HG03442 (cell line): Measurements from ENCODE around the gene UBAC2.

Experiments used
- ATAC-seq: cut with Tn5 transposase; IDR thresholded peaks from one replicate; pipeline ENCODE4 v1.9.1; 2021; ENCODE audit warnings: mild to moderate bottlenecking, moderate library complexity; ENCODE audit not compliant: unreplicated experiment

The UBAC2 gene

DNA sequence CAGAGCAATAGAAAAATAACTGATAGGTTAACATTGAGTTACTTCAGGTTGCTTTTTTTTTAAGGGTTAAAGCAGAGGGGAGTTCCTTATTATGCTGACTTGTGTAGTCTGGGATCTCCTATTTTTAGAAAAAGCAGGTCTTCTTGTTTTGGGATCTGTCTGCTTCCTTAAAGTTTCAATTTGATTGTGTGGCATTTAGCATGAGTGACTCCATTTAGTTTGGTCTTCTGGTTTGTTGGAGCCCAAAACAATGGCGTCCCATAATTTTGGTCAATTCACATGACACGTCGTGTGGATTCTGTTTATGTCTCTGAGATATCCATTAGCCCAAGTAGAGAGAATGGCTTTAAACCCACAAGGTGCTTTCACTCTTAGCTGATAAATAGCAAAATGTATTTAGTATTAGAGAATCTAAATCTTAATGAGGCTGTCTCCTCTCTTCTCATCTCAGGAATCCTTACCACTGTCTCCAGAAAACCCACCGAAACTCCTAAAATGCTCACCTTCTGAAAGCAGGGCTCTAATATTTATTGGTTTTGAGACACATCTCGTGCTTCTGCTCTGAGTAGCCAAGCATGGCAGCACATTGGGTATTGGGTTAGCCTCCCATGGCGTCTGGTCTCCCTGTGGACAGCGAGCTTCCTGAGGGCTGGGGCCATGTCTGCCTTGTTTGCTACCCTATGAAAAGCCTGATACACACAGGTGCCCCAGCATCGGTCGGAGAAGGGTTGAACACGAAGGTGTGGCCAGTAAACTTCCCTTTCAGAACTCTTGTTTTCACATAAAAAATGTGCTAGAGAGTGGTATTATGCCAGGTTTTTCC lies 173.7 kb downstream of the UBAC2 start:
- ATAC-seq: peak; percentile 37

DNA sequence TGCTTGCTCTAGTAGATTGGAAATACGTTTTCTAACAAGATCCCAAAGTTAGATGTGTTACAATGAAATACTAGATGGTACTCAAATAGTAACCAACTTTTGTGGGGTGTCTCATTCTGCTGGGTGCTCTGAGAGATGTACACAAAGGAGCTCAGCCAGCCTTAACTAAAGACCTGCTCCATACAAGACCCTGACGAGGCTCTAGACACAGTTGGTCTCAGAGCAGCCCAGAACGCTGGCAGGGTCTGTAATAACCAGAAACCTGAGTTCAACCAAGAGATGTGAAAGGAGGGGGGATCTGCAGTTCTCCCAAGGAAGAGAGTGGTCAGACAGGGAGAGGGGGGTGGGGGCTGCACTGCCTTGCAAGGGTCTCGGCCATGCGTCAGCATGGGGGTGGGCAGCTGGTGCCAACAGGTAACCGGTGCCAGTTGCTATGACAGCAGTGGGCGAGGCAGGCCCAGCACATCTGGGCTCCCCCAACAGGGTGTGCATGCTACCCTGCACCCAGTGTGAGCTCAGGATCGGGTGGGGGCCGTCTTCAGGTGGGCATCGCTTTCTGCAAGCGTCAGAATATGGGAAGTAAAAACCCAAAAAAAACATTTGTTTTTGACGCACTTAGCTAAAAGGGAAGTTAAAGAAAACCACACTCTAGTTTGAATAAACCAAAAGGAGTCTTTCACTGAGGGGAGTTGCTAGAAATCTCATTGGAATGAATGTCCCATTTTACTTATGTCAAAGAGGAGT lies 174.5 kb downstream of the UBAC2 start:
- ATAC-seq: peak; percentile 42

DNA sequence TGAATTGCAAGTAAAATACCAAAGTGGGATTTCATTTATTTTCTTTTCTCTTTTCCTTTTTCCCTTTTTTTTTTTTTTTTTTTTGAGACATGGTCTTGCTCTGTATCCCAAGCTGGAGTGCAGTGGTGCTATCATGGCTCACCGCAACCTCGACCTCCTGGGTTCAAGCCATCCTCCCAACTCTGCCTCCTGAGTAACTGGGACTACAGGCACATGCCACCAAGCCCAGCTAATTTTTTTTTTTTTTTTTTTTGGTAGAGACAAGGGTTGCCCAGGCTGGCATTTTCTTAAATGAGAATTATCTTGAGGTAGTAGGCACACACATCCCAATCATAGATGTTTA lies 175.1 kb downstream of the UBAC2 start:
- no peak for ATAC-seq

DNA sequence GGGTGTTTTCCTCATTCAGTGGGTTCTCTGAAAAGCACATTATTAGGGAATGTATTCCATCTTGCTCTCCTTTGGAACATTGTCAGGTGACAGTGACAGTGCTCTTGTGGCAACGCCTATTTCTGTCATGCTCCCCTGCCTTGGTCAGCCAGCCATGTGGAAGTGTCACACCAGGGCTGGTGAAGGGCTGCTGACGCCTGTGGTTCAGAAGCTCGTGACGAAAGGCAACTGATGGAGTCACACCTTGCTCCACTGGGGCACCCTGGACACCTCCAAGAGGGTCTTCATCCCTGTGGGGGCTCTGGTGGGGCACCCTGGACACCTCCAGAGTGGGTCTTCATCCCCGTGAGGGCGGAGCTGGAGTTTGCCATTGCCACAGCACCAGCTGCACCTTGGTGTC lies 175.5 kb downstream of the UBAC2 start:
- ATAC-seq: peak; percentile 56

DNA sequence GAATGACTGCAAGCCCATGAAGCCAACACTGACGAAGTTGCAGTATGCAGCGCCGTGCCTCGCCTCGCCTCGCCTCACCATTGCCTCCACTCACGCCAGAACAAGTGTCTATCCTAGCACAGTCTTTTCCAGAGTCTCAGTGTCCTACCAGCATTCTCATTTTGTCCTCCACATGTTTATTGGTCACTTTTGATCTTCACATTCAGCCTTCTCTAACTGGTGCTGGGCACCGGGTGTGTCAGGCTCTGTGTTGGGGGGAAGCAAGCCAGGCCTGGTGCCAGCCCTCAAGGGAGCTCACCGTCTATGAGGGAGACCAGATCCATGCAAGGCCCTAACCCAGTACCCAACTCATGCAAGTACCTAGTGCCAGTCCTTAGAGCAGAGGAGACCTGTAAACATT lies 176.3 kb downstream of the UBAC2 start:
- ATAC-seq: no peak

DNA sequence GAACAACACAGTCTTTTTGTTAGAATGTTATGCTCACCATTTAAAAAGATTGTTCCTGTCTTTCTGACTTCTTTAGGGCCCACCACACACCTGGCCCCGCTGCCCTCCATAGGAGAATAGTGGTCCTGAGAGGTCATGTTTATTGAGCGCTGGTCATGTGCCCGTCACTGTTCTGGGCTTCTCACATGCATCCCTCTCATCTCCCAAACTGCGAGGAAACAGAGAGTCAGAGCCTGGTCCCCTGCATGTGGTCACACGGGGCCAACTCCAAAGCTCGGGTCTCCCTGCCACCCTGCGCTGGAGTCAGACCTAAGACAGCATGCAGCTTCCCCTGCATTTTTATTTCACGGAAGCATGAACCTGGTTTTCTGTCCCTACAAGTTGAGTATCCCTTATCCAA lies 177.0 kb downstream of the UBAC2 start:
- no peak for ATAC-seq

DNA sequence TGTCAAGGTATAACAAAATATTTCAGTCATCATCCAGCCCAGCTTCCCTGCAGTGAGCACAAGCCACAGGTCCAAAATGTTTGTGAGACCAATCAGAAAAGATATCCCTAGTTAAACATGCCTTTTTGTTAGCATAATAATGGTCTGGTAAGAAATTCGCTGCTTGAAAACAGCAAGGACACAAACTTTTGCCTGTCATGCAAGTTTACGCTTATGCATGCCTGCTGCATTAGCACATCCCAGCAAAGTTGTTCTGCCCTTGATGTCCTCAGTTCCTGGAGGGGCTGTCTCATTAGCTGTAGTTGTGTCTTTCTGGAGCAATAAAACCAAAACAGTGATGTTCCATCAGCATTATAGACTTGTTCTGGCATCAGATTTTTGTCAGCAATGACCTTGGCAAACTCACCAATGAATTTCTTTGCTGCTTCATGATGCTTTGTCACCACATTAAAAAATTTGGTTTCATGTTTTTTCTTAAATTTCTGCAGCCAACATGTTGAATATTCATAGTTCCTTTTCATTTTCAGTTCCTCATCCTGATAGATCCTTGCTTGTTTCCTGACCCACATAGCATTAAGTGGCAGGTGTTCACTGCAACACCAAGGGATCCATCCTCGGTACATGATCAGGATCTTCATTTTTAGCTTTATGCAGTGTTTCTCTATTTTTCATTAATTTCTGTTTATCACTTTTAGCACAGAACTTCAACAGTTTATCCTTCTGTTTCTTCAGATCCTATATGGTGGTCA lies 178.5 kb downstream of the UBAC2 start:
- no peak for ATAC-seq

DNA sequence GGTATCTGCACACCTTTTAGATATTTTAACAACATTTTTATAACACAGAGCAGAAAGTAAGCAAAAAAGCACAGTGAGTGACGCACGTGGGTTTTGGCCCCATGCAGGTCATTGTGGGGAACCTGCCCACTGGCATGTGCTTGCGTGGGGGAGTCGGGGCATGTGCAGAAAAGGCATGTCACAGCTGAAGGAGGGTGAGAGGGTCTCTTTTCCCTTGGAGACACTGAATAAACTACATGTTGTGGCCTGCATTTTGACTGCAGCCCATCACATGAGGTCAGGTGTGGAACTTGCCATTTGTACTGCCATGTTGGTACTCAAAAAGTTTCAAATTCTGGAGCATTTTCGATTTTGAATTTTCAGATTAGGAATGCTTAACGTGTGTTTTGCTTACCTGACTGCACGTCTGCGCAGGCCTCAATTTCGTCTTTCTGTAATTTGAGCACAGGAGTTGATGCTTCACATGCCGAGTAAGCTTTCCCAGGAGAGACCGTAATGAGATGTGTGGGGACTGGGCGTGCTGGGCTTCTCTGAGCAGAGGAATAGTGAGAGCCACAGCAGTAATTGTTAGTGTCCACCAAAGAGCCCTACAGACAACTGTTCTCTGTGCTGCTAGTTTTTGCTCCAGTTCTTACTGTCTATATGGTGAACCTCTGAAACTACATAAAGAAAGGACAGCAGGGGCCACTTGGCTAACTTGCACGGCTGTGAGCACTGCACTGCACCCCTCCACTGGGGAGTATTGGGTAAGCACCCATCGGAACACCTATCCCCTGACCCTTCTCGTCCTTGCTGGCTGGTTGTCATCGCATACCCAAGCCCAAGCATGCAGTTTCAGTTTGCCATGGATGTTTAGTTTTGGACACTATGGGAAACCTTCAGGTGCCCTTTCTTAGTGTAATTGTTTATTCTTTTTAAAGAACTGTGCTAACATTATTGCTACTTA lies 179.5 kb downstream of the UBAC2 start:
- ATAC-seq: no peak

DNA sequence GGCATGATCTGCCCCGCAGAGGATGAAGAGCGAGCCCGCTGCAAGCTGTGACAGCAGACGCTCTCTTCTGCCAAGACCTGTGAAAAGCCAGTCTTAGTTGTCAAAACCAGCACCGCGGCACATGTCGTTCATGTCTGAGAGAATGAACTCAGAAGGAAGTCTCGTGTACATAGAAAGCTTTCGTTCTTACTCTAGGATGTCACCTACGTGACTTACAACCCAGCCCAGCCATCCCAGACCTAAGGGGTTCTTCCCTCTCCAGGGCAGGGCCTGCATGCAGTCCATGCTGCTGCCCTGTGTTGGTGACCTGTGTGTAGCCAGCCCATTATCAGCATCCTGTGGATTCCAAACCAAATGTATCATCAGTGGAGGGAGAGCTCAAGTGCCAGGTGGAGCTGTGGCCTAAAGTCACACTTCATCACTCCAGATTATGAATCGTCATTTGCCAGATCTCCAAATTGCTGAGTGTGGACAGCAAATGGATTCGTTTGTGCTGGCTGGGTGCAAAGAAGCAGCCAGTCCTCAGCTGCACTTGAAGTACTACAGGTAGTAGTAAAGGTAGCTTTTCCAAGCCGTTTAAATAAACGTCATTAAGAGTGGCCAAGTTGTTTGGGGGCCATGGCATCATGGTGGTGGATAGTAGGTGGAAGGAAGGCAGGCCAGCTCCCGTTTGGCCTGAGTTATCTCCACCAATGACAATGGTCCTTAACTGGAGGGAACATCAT lies 180.4 kb downstream of the UBAC2 start:
- ATAC-seq: peak; percentile 78

DNA sequence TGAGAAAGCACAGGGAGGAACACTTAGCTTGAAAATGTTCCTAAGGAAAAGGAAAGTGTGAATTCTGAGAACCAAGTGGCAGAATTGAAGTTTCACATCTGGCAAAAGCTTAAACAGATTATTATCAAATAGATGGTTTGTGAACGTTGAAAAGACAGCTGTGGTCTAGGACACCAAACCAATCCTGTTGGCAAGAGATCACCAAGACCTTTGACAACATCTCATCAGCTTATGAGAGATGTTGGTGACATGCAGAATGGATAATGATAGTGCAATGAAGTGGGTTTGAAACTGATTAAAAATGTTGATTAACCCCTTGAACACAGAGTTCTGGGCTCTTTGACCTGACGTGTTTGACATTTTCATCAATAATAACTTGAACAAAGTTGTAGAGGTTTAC lies 181.1 kb downstream of the UBAC2 start:
- ATAC-seq: no peak

DNA sequence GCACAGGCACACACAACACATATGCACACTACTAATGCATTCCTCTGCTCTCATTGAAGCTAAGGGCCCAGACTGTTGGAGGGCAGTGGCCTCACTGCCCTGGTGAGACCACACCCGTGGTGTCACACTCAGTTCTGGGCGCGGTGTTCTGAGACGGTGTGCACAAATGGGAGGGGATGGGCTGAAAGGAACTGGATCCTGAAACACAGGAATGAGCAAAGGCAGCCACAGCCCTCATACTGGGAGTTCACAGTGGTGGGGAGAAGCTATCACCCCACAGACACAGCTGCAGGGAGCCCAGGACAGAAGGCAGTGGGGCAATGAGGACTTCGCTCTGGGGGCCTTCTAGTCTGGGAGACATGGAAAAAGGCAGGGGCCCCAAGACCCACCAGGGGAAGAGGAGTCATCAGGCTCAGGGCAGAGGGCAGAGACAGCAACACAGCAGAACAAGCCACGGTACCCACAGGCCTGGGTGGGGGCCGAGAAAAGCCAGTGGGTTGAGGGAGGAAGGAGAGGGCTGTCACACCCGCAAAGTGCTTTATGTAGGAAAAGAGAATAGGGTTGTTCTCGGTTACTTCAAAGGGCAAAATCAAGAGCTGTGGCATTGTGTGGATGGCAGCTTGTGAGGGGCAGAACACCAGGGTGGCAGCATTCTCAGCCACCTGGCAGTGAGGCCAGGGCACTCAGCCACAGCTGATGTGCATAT lies 181.9 kb downstream of the UBAC2 start:
- ATAC-seq: no peak

DNA sequence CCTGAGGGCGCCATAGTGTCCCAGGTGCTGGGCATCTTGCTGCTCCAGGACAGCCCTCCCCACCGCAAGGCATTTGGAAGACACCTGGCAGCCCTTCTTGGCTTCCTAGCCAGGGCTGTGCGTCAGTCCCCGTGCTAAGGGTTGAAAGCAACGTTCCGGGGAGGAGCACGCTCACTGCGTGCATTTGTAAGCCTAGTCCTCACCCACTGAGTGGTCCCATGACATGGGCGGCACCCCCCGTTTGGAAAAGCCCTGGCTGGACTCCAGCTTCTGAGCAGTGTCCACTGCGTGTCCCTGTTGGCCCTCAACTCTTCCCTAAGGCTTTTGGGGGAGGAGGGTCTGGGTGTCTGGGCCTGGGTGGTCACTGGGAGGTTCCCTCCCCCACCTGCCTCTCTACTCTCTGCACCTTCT lies 182.9 kb downstream of the UBAC2 start:
- ATAC-seq: no peak

DNA sequence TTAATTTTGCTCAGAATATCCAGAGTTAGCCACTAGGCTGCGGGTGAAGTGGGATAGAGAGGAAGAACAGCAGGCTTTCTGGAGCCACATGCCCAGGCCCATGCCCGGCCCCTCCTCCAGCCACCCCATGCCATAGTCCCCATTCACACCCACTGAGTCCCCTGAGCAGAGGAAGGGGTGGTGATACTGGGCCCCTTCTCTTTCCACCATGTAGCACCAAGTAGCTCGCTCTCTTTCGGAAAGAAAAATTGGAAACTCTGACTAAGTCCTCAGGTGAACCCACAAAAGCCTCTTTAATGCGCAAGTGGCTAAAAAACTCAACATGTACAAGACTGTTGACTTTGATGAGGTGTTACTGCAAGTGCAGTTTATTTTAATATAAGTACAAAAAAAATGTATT lies 183.3 kb downstream of the UBAC2 start:
- ATAC-seq: no peak

DNA sequence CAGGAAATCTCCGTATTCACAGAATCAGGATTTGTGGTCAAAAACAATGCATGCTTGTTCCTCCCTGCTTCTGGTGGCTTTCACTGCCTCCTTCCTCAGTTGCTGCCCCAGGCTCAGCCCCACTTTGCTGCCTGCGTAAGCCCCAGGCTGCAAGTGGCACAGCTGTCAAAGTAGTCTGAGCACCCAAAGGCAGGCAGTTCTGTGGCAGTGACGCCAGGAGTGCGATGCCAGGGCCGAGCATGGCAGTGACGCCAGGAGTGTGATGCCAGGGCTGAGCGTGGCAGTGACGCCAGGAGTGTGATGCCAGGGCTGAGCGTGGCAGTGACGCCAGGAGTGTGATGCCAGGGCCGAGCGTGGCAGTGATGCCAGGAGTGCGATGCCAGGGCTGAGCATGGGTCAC lies 183.8 kb downstream of the UBAC2 start:
- no peak for ATAC-seq

DNA sequence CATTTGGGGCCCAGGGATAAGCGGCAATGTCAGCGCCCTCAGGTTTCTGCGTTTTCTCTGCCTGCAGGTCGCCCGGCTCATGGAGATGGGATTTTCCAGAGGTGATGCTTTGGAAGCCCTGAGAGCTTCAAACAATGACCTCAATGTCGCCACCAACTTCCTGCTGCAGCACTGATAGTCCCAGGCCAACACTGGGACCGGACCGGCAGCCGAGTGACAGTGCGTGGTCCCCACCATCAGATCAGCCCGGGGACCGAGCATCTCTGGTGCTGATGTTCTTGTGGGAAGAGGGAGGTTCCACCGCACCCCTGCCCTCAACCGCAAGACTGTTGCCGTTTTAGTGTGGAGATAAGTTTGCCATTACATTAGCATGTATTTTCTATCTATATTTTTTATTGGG lies 184.5 kb downstream of the UBAC2 start:
- no peak for ATAC-seq

DNA sequence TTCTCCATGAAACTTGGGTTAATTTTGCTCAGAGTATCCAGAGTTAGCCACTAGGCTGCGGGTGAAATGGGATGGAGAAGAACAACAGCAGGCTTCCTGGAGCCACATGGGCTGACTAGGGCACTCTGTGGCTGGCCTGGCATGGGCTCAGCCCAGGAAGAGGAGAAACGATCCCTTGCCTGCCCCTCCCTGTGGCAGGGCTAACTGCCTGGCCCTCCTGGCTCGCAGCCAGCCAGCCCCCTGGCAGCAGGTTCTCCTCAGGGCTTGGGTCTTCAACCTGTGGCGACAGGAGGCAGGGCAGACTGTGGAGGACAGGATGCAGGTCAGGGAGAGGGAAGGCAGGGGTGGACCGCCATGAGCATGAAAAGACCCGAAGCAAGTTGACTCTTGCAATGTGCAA lies 185.3 kb downstream of the UBAC2 start:
- ATAC-seq: no peak

DNA sequence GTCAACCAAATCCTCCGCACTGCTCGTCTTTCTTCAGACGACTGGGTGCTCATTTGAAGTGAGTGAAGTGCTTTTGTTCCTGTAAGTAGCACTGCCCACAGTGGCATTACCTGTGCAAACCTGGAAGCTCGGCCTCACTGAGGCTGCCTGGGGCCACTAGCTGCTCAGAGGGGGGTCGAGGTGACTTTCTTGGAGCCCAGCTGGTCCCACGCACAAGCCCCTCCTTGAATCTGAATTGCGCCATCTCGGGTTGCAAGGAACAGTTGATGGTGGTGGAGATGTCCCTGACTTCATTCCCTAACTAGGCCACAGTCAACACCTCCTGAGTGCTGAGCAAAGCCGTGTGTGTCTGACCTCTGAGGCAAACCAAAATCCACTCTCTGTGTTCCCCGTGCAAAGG lies 185.8 kb downstream of the UBAC2 start:
- no peak for ATAC-seq

DNA sequence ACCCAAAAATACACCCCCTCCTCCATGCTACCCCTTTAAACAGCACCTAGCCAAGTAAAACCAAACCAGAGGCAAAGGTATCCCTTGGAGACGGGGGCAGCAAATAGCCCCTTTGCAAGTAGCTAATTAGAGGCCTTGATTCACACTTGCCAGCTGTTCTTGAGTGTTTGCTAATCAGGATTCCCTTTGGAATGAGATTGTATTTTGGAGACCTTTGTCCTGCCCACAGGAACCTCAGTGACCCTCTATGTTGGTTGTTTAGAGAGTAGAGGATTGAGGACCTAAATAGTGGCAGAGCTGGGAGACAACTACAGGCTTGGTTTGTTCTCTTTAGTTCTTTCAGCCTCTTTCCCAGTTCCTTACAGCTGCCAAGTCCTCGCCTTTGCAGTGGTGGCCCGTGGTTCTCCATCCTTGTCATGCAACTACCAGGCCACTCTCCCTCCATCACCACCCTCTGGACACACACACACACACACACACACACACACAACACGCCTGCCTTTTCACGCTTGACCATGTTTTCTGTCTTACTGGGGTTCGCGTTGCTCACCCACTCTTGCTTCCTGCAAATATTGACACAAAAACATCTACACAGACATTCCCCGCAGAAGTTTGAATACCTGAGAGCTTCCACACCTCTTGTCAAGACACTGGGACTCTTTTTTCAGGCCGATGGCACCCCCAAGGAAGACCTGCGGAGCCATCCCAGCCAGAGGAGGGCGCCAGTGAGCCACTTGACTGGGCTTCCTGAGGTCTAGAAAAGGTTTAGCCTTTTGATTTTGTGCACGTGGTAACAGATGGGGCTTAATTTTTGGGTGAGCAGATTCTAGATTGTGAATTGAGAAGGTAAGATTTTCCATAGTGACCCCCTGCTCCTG lies 186.5 kb downstream of the UBAC2 start:
- no peak for ATAC-seq
